GM19468 (cell line): ENCODE measurements around the gene TRAM2.
"Not testable (repeated sequence)": the region's sequence is repeated elsewhere in the genome, so short reads cannot be mapped to it uniquely, and the experiment has no call there.

Experiments used
- ATAC-seq: cut with Tn5 transposase; IDR thresholded peaks from one replicate; pipeline ENCODE4 v1.9.1; 2021; ENCODE audit warnings: mild to moderate bottlenecking, moderate library complexity, moderate number of reproducible peaks; ENCODE audit not compliant: unreplicated experiment; ENCODE audit errors: extremely low read depth

The TRAM2 gene

DNA sequence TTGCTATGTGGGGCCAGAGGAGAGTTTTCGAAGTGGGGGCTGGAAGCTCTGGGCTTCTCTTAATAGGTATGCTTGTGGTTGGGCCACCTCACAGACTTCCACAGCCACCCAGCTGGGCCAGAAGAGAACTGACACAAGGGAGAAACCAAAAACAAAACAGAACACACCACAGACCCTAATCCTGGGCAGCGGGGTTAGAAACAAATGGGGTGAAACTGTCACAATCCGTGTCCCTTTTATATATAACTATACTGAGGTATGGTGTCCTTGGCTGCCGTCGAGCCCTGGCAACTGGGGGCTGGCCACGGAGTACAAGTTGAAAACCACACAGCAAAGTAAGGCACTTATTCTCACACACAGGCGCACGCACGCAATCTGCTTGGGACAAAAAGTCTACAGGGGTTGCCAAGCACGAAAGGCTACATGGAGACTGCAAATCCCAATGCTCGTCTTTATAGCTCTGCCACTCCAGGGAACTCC, 78.3 kb downstream of the TRAM2 start:
- ATAC-seq: no peak

DNA sequence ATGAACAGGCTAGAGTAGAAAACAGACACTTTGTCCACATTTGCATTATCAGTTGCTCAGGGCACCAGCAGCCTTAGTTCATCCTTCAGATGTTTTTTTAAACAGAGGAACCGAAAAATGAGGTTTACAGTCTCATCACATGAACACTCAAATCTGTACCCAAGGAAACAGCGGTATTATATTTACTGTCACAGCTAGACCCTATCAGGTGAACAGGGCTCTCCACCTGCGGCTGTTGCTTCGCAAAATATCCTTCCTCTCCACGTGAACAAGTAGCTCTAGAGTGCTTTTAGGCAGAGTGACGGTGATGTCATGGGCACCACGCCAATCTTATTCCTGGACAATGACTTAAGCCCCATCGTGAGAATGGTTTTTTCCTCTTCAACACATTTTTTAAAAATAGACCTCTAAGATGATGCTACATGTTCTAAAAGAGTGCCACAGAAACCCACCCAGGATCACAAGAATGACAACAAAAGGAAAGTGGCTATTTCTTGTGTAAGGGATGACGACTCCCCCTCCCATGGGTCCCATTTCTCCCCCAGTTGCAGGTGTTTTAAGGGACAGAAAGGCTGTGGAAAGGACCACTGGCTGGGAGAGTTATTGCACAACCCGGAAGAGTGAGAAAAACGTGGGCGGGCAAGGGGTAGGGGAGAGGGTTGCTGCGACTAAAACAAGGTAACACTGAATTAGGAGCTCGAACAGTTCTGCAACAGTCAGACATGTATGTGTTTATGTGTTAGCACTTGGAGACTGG, 79.0 kb downstream of the TRAM2 start:
- ATAC-seq: peak; percentile 87

DNA sequence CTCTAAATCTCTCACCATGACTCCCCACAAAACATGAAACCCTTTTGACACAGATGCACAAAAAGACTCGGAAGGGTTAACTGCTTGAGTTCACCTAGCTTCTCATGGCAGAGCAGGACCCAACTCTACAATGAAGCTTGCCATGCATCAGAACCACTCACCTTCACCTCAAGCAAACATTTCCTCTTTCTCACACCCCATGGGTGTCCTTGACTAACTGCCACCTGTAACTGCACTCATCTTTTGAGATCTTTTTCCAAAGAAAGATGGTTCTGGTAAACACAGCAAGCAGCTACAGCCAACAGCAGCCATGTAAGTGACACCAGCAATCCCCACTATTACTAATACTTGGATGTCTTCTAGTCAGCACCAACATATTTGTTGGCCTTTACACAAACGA, 80.2 kb downstream of the TRAM2 start:
- ATAC-seq: no peak

DNA sequence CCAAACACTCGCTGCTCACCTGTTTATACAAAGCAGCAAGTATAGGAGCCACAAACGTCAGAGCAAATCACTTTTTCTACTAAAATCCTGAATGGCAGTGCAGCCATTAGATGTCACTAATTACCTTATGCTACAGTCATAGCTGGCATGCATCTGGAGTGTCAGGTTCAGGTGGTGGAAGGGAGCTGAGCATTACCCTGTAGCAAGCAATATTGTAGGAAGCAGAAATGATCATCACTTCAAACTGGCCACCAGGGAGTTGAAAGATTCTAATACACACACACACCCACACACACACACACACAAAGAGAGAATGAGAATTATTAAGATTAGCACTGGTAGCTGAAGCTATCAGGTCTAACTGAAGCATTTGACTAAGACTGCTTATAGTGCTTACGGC, 80.9 kb downstream of the TRAM2 start:
- ATAC-seq: no peak

DNA sequence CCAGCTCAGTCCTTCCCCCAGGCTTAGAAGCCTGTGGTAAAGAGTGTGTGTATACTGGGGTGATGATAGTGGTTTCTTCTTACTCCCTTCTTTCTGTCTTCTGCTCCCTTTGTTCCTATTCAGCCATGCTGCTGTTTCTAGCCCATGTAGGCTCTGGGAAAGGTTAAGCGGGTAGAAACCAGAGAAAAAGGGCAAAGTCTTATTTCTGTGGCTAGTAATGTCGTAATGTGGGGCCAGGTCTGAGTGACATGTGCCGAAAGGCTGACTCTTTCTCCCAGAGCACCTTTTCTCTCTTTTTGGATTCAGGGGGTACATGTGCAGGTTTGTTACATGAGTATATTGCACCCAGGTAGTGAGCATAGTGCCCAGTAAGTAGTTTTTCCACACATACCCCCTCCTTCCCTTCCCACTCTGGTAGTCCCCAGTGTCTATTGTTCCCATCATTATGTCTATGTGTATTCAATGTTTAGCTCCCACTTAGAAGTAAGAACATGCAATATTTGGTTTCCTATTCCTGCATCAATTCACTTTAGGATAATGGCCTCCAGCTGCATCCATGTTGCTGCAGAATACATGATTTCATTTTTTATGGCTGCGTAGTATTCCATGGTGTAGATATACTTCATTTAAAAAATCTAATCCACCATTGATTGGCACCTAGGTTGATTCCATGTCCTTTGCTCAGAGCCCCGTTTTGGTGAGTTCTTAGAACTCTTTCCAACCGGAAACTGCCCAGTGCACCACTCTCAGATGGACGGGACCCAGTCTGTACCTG, 82.4 kb downstream of the TRAM2 start:
- ATAC-seq: no peak

- no peak for ATAC-seq
Observed at GRCh38 chr6:52493669-52494068, 83.2 kb downstream of the TRAM2 start.

DNA sequence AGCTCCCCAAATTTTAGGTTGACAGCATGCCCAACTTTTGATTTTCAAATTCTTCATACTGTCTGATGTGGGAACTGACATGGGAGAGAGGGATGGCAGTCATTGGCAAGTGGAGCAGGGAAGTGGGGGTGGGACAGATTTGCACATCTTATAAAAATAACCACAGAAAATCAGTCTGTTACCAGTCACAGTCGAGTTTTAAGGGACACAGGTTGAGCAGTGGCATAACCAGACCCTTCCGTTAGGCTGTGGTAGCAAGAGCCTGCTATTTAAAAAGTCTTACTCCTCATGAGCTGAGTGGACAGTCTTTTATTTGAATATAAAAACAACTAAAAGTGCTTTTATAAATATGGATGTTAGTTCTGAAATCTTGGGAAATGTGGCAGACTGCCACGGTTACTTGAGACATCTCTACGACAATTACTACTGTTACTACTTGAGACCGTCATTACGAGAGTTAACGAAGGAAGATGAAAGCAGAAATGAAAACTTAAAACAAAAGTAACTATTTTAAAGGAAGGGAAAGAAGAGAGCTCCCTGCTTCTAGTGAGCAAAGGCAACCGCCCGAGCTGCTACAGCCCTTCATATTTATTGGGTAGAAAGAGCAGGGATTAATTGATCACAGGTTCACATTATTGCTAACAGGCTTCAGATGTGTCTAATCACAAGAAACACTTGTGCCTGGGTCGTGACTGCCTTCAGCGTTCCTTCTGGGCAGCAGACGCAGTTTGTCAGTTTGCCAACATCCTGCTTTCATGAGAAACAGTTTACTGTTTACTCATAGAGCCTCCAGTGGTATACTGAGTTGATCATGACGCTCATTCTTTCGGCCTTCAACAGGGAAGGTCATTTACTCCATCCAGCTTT, 85.4 kb downstream of the TRAM2 start:
- ATAC-seq: peak; percentile 55

- no peak for ATAC-seq
Observed at GRCh38 chr6:52489881-52490280, 87.0 kb downstream of the TRAM2 start.

DNA sequence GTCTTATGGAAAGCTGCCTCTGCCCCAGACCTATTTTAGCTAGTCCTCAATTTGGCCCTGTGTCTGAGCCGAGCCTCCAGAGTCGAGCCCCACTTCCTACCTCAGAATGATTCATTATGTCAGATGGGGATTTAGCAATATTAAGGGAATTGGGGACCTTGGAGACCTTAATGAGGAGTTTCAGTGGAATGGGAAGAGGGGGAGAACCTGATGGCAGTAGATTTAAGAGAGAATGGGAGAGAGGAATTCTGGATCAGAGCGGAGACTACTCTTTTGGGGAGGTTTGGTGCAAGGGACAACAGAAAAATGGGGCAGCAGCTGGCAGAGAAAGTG, 93.2 kb downstream of the TRAM2 start:
- ATAC-seq: no peak

- ATAC-seq: no peak
Observed at GRCh38 chr6:52482903-52483670, 93.8 kb downstream of the TRAM2 start.

GRCh38 chr6:52475307-52475706, 101.6 kb downstream of the TRAM2 start:
- ATAC-seq: no peak

GRCh38 chr6:52474173-52474572, 102.7 kb downstream of the TRAM2 start:
- ATAC-seq: no peak

DNA sequence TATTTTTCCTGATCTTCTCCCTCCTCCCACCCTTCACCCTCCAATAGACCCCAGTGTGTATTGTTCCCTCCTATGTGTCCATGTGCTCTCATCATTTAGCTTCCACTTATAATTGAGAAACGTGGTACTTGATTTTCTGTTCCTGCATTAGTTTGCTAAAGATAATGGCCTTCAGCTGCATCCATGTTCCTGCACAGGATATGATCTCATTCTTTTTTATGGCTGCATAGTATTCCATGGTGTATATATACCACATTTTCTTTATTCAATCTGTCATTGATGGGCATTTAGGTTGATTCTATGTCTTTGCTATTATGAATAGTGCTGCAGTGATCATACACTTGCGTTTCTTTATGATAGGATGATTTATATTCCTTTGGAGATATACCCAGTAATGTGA, 115.7 kb downstream of the TRAM2 start:
- ATAC-seq: not testable (repeated sequence)

DNA sequence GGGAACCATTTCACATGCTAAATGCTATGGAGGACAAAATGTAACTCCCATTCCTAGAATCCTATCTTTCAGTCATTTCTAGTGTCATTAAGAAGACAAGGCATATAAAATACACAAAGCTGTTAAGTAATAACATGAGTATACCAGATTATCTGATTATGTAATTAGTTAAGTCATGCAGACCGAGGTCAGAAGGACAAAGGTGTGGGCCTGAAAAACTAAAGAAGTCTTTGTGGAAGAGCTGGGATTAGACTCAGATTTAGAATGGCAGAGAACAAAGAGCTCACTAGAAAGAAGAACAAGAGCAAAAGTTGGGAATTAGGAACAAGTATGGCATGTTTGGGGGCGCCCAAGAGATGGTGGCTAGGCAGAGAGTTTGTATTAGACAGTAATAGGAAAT, 119.8 kb downstream of the TRAM2 start:
- ATAC-seq: no peak

DNA sequence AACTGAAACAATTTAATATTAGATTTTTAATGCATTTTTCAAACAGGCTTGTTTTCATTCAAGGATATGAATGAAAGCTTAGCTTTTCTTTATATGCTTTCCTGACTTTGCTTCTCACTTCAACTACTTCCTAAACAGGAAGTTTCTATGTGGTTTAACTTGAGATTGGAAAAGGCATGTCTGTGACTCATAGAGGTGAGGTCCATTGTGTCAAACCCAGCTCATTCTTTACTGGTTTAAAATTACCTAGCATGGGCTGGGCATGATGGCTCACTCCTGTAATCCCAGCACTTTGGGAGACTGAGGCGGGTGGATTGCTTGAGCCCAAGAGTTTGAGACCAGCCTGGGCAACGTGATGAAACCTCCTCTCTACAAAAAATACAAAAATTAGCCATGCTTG, 122.3 kb downstream of the TRAM2 start:
- no peak for ATAC-seq
